ENCODE data around the gene PPP2R1A. TPM values are rescaled to one million over a fixed set of nuclear protein-coding genes. Genes with fewer than 3 reads are reported as not detected.
"Not testable (repeated sequence)": the region's sequence is repeated elsewhere in the genome, so short reads cannot be mapped to it uniquely, and the experiment has no call there.

The PPP2R1A gene
- polyA plus RNA-seq, 3 donors = 423 to 502 (median 490) TPM

DNA sequence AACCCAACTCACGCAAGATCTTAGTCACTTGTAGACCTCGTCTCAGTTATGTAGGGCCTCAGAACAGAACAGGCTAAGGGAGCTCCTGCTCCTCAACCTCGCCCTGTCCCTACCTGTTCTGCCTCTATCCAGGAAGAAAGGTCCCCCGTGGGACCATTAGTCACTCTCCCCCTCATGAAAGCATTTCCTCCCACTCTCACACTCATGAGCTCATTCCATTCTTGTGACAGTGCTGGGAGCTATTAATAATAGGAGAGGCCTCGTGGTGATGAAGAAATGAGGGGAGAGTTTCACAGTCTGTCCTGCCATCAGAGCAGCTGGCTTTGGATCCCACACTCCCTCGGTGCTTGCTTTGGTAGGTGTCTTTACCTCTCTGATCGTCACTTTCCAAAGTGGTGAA, 10.2 kb downstream of the PPP2R1A start:
- no peak for DNase-seq (ENCODE audit: low read depth in 3 of 3, low spot score in 2 of 3)

GRCh38 chr19:52200755-52201391, 11.0 kb downstream of the PPP2R1A start:
- not testable (repeated sequence) for DNase-seq (ENCODE audit: low read depth in 3 of 3, low spot score in 2 of 3)

- no peak for DNase-seq (ENCODE audit: low read depth in 3 of 3, low spot score in 2 of 3)
Measured at GRCh38 chr19:52206481-52206880, 16.6 kb downstream of the PPP2R1A start.

GRCh38 chr19:52211203-52211602, 21.4 kb downstream of the PPP2R1A start:
- no peak for DNase-seq (ENCODE audit: low read depth in 3 of 3, low spot score in 2 of 3)

DNA sequence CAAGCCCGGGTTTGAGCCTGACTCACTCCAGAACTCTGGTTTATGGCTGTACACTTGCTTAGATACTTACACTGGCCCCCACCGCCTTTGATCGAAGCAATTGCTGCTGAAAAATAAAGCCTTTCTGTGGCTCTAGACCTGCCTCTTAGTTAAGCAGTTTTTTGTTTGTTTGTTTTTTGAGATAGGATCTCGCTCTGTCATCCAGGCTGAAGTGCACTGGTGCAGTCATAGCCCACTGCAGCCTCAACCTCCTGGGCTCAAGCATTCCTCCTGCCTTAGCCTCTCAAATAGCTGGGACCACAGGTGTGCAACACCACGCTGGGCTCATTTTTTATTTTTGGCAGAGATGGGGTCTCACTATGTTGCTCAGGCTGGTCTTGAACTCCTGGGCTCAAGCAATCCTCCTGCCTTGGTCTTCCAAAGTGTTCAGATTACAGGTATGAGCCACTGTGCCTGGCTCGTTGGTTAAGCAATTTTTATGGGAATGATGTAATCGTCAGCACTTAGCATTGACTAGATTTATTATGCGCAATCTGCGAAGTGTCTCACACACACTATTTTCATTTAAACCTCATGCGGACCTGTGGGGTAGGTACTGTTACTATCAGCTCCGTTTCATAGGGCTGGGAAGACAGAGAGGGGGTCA, 22.2 kb downstream of the PPP2R1A start:
- no peak for DNase-seq (ENCODE audit: low read depth in 3 of 3, low spot score in 2 of 3)

- DNase-seq (ENCODE audit: low read depth in 3 of 3, low spot score in 2 of 3) = no peak
Measured at GRCh38 chr19:52212572-52213255, 22.9 kb downstream of the PPP2R1A start.

GRCh38 chr19:52214241-52214640, 24.4 kb downstream of the PPP2R1A start:
- no peak for DNase-seq (ENCODE audit: low read depth in 3 of 3, low spot score in 2 of 3)

- no peak for DNase-seq (ENCODE audit: low read depth in 3 of 3, low spot score in 2 of 3)
Measured at GRCh38 chr19:52216401-52216800, 26.5 kb downstream of the PPP2R1A start.

GRCh38 chr19:52217576-52217975, 27.7 kb downstream of the PPP2R1A start:
- no peak for DNase-seq (ENCODE audit: low read depth in 3 of 3, low spot score in 2 of 3)

GRCh38 chr19:52219611-52220010, 29.8 kb downstream of the PPP2R1A start:
- no peak for DNase-seq (ENCODE audit: low read depth in 3 of 3, low spot score in 2 of 3)

DNA sequence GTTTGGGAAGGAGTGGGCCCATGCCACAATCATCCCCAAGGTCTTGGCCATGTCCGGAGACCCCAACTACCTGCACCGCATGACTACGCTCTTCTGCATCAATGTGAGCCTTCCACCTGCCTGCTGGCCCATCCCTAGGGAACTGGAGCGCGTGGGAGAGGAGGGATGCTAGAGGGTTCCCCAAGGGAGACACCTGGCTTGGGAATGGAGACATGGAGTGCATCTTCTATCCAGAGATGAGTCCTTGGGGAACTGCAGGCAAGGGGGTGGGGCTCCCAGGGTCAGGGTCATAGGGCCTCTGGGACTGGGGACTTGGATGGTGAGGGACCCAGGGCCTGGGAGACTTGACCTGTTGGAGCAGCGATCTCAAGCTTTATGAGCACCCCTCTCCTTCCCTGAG, 31.2 kb downstream of the PPP2R1A start:
- DNase-seq (ENCODE audit: low read depth in 3 of 3, low spot score in 2 of 3) = no peak

DNA sequence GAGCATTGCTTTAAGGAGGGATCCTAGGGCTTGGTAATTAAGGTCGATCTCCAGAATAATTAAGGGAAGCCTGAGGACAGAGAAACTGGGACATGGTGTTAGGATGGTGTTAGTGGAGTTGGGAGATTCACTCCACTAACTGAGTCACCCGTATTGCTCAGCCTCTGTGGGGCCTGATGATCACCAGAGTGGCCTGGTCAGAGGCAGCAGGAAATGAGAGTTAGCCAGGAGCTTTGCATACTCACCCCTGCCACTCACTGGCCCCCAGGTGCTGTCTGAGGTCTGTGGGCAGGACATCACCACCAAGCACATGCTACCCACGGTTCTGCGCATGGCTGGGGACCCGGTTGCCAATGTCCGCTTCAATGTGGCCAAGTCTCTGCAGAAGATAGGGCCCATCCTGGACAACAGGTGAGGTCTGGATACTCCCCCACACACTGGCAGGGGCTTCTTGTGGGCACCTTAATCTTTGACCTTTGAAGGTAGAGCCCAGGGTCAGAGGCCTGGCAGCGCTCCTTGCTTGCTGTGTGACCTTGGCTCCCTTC, 32.1 kb downstream of the PPP2R1A start:
- DNase-seq (ENCODE audit: low read depth in 3 of 3, low spot score in 2 of 3) = no peak

DNA sequence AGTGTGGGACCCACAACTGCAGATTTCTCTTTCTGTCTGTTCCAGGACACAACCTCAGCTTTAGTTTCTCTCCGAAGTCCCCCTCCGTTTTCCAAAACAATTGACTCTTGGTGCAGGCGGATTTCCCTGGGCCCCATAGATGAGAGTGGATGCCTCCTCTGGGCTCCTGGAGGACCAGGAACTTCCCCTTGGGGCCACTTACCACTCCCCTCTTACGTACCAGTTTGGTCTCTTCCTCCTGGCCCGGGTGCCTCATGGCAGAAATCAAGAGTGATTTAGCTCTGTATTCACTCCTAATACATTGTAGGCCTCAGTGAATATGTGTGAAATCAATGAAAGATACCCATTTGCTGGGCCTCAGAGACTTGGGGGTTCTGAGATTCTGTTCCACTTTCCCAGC, 34.4 kb downstream of the PPP2R1A start:
- DNase-seq (ENCODE audit: low read depth in 3 of 3, low spot score in 2 of 3) = no peak

GRCh38 chr19:52226652-52227051, 36.8 kb downstream of the PPP2R1A start:
- no peak for DNase-seq (ENCODE audit: low read depth in 3 of 3, low spot score in 2 of 3)

- no peak for DNase-seq (ENCODE audit: low read depth in 3 of 3, low spot score in 2 of 3)
Measured at GRCh38 chr19:52227196-52227940, 37.5 kb downstream of the PPP2R1A start.

GRCh38 chr19:52227980-52228379, 38.1 kb downstream of the PPP2R1A start:
- DNase-seq (ENCODE audit: low read depth in 3 of 3, low spot score in 2 of 3) = no peak

- DNase-seq (ENCODE audit: low read depth in 3 of 3, low spot score in 2 of 3) = no peak
Measured at GRCh38 chr19:52229524-52229923, 39.7 kb downstream of the PPP2R1A start.

GRCh38 chr19:52230685-52231084, 40.8 kb downstream of the PPP2R1A start:
- no peak for DNase-seq (ENCODE audit: low read depth in 3 of 3, low spot score in 2 of 3)

DNA sequence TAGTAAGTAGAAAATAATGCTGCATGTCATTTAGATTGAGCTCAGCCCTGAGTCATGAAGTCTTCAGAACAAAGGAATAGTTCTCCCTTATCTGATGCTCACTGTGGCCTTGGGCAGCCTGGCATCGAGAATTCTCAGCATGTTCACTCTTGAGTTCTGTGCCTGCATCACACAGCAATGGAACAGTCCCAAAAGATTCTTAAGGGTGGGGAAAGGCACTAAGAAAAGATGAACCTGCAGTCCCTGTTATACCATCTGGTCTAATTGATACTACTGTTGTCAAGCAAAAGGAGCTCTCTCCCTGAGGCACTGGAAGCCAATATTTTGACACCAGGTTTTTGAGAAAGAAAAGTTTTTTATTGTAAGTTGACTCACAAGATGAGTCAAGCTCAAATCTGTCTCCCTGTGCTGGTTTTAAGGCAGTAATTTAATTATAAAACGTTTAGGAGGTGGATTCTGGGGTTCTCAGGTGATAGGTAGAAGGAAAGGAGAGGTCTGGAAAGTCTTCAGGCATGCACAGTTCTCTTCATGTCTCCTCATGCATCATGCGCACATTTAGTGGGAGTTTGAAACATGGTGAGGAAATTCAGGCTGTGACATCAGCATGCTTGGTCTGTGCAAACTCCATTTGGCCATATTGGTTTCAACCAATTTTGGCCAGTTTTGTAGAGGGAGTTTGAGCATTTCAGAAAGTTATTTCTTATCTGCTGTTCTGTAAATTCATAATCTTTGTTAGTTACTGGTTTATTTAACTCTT, 41.5 kb downstream of the PPP2R1A start:
- no peak for DNase-seq (ENCODE audit: low read depth in 3 of 3, low spot score in 2 of 3)

DNA sequence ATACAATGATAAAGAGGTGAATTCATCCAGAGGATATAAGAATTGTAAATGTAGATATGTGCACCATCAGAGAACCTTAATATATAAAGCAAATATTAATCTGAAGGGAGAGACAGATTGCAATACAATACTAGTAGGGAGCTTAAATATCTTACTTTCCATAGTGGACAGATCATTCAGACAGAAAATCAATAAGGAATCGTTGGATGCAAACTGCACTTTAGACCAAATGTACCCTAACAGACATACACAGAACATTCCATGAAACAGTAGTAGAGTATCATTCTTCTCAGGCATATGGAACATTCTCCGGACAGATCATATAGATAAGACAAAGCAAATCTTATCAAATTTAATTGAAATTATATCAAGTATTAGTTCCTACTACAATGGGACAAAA, 44.6 kb downstream of the PPP2R1A start:
- no peak for DNase-seq (ENCODE audit: low read depth in 3 of 3, low spot score in 2 of 3)

Measured in right renal cortex interstitium (tissue), 3 donors.